SK-N-SH treated with all-trans-retinoic acid at 6 μM for 48 hours (cell line): ENCODE data around the gene MYCBPAP.

Experiments used
- ATAC-seq: fragments of 200-7000 bp; cut with Tn5 transposase; 3 replicates; pipeline ENCODE4 v1.9.1; 2020; ENCODE audit warnings: mild to moderate bottlenecking, moderate library complexity
- BACH2 ChIP-seq: fragments of 250-450 bp; sonication (Bioruptor Pico); IDR thresholded peaks from 2 replicates; pipeline ENCODE4 v1.9.0; 2021; ENCODE audit warnings: mild to moderate bottlenecking, borderline replicate concordance
- CSDC2 ChIP-seq: fragments of 250-450 bp; sonication (Bioruptor Pico); IDR thresholded peaks from 2 replicates; pipeline ENCODE4 v1.5.0; 2020; ENCODE audit warnings: mild to moderate bottlenecking, moderate library complexity
- ESRRG ChIP-seq: fragments of 250-450 bp; sonication (Bioruptor Pico); IDR thresholded peaks from 2 replicates; pipeline ENCODE4 v1.6.1; 2021; ENCODE audit warnings: mild to moderate bottlenecking
- GLIS3 ChIP-seq: fragments of 250-450 bp; sonication (Bioruptor Pico); IDR thresholded peaks from 2 replicates; pipeline ENCODE4 v1.5.0; 2020; ENCODE audit warnings: mild to moderate bottlenecking, moderate library complexity
- ISL1 ChIP-seq: fragments of 250-450 bp; sonication (Bioruptor Pico); IDR thresholded peaks from 2 replicates; pipeline ENCODE4 v2.1.2; 2022; ENCODE audit warnings: mild to moderate bottlenecking, moderate library complexity
- PPARA ChIP-seq: fragments of 250-450 bp; sonication (Bioruptor Pico); IDR thresholded peaks from 2 replicates; pipeline ENCODE4 v1.5.0; 2020; ENCODE audit warnings: mild to moderate bottlenecking, borderline replicate concordance
- RARB ChIP-seq: fragments of 250-450 bp; sonication (Bioruptor Pico); IDR thresholded peaks from 2 replicates; pipeline ENCODE4 v1.8.0; 2021; ENCODE audit warnings: mild to moderate bottlenecking, moderate library complexity
- SNAI2 ChIP-seq: fragments of 250-450 bp; sonication (Bioruptor Pico); IDR thresholded peaks from 2 replicates; pipeline ENCODE4 v1.5.0; 2020; ENCODE audit warnings: mild to moderate bottlenecking, moderate library complexity
- TCF4 ChIP-seq: fragments of 250-450 bp; sonication (Bioruptor Pico); IDR thresholded peaks from 2 replicates; pipeline ENCODE4 v1.8.0; 2021; ENCODE audit warnings: mild to moderate bottlenecking, moderate library complexity, borderline replicate concordance
- TOX ChIP-seq: fragments of 250-450 bp; sonication (Bioruptor Pico); IDR thresholded peaks from 2 replicates; pipeline ENCODE4 v1.8.0; 2021; ENCODE audit warnings: mild to moderate bottlenecking, moderate library complexity, borderline replicate concordance
- ZC3H10 ChIP-seq: fragments of 250-450 bp; sonication (Bioruptor Pico); IDR thresholded peaks from 2 replicates; pipeline ENCODE4 v1.5.1; 2021; ENCODE audit warnings: mild to moderate bottlenecking, moderate library complexity
- ZFP3 ChIP-seq: fragments of 250-450 bp; sonication (Bioruptor Pico); IDR thresholded peaks from 2 replicates; pipeline ENCODE4 v1.5.0; 2020; ENCODE audit warnings: mild to moderate bottlenecking, moderate library complexity
- ZNF565 ChIP-seq: fragments of 450-650 bp; formaldehyde crosslinking; conservative IDR thresholded peaks from 2 replicates; pipeline ENCODE4 v1.5.0; 2020; ENCODE audit warnings: low read depth, mild to moderate bottlenecking, moderate library complexity
- ZNF70 ChIP-seq: fragments of 450-650 bp; formaldehyde crosslinking; IDR thresholded peaks from 2 replicates; pipeline ENCODE4 v1.5.0; 2020; ENCODE audit warnings: mild to moderate bottlenecking, moderate library complexity
- ZNF8 ChIP-seq: fragments of 450-650 bp; formaldehyde crosslinking; IDR thresholded peaks from 2 replicates; pipeline ENCODE4 v1.5.0; 2020; ENCODE audit warnings: mild to moderate bottlenecking, moderate library complexity
- TF ChIP-seq, protein P1 (sequence below): fragments of 250-450 bp; sonication (Bioruptor Pico); IDR thresholded peaks from 2 replicates; pipeline ENCODE4 v1.8.0; 2020; ENCODE audit warnings: mild to moderate bottlenecking, moderate library complexity, borderline replicate concordance
- TF ChIP-seq, protein P2 (sequence below): fragments of 250-450 bp; sonication (Bioruptor Pico); IDR thresholded peaks from 2 replicates; pipeline ENCODE4 v1.5.1; 2021; ENCODE audit warnings: mild to moderate bottlenecking, moderate library complexity
- TF ChIP-seq, protein P3 (sequence below): fragments of 250-450 bp; sonication (Bioruptor Pico); IDR thresholded peaks from 2 replicates; pipeline ENCODE4 v1.5.0; 2020; ENCODE audit warnings: mild to moderate bottlenecking, moderate library complexity
- TF ChIP-seq, protein P4 (sequence below): fragments of 250-450 bp; sonication (Bioruptor Pico); IDR thresholded peaks from 2 replicates; pipeline ENCODE4 v1.8.0; 2021; ENCODE audit warnings: low read depth, mild to moderate bottlenecking, moderate library complexity, borderline replicate concordance
- TF ChIP-seq, protein P5 (sequence below): fragments of 250-450 bp; sonication (Bioruptor Pico); IDR thresholded peaks from 2 replicates; pipeline ENCODE4 v1.5.1; 2020; ENCODE audit warnings: low read depth, mild to moderate bottlenecking, moderate library complexity

Gene MYCBPAP

DNA sequence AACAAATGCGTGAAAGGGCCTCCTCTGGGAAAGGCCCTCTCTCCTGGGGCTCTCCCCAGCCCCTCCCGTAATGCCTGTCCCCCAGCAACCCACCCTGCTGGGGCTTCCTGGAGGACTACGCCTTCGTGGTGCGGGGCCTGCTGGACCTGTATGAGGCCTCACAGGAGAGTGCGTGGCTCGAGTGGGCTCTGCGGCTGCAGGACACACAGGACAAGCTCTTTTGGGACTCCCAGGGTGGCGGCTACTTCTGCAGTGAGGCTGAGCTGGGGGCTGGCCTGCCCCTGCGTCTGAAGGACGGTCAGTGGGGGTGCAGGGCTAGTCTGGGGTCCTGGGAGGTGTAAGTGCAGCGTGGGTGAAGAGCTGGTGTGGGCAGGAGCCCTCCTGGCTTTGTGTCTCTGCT lies 43.6 kb downstream of the MYCBPAP start:
- TF ChIP-seq RARB (CRISPR knock-in tag): no peak
- no peak for TF ChIP-seq ESRRG
- TF ChIP-seq ZNF565: no peak
- TF ChIP-seq, protein P1, sequence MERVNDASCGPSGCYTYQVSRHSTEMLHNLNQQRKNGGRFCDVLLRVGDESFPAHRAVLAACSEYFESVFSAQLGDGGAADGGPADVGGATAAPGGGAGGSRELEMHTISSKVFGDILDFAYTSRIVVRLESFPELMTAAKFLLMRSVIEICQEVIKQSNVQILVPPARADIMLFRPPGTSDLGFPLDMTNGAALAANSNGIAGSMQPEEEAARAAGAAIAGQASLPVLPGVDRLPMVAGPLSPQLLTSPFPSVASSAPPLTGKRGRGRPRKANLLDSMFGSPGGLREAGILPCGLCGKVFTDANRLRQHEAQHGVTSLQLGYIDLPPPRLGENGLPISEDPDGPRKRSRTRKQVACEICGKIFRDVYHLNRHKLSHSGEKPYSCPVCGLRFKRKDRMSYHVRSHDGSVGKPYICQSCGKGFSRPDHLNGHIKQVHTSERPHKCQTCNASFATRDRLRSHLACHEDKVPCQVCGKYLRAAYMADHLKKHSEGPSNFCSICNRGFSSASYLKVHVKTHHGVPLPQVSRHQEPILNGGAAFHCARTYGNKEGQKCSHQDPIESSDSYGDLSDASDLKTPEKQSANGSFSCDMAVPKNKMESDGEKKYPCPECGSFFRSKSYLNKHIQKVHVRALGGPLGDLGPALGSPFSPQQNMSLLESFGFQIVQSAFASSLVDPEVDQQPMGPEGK (CRISPR knock-in tag): no peak
- no peak for TF ChIP-seq BACH2
- TF ChIP-seq SNAI2 (CRISPR knock-in tag): no peak
- no peak for TF ChIP-seq ZFP3 (CRISPR knock-in tag)
- no peak for TF ChIP-seq PPARA (CRISPR knock-in tag)
- no peak for TF ChIP-seq CSDC2 (CRISPR knock-in tag)
- no peak for TF ChIP-seq ISL1 (CRISPR knock-in tag)
- TF ChIP-seq, protein P2, sequence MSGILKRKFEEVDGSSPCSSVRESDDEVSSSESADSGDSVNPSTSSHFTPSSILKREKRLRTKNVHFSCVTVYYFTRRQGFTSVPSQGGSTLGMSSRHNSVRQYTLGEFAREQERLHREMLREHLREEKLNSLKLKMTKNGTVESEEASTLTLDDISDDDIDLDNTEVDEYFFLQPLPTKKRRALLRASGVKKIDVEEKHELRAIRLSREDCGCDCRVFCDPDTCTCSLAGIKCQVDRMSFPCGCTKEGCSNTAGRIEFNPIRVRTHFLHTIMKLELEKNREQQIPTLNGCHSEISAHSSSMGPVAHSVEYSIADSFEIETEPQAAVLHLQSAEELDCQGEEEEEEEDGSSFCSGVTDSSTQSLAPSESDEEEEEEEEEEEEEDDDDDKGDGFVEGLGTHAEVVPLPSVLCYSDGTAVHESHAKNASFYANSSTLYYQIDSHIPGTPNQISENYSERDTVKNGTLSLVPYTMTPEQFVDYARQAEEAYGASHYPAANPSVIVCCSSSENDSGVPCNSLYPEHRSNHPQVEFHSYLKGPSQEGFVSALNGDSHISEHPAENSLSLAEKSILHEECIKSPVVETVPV (CRISPR knock-in tag): no peak
- TF ChIP-seq, protein P3, sequence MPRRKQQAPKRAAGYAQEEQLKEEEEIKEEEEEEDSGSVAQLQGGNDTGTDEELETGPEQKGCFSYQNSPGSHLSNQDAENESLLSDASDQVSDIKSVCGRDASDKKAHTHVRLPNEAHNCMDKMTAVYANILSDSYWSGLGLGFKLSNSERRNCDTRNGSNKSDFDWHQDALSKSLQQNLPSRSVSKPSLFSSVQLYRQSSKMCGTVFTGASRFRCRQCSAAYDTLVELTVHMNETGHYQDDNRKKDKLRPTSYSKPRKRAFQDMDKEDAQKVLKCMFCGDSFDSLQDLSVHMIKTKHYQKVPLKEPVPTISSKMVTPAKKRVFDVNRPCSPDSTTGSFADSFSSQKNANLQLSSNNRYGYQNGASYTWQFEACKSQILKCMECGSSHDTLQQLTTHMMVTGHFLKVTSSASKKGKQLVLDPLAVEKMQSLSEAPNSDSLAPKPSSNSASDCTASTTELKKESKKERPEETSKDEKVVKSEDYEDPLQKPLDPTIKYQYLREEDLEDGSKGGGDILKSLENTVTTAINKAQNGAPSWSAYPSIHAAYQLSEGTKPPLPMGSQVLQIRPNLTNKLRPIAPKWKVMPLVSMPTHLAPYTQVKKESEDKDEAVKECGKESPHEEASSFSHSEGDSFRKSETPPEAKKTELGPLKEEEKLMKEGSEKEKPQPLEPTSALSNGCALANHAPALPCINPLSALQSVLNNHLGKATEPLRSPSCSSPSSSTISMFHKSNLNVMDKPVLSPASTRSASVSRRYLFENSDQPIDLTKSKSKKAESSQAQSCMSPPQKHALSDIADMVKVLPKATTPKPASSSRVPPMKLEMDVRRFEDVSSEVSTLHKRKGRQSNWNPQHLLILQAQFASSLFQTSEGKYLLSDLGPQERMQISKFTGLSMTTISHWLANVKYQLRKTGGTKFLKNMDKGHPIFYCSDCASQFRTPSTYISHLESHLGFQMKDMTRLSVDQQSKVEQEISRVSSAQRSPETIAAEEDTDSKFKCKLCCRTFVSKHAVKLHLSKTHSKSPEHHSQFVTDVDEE (CRISPR knock-in tag): no peak
- TF ChIP-seq ZNF70: no peak
- TF ChIP-seq, protein P4, sequence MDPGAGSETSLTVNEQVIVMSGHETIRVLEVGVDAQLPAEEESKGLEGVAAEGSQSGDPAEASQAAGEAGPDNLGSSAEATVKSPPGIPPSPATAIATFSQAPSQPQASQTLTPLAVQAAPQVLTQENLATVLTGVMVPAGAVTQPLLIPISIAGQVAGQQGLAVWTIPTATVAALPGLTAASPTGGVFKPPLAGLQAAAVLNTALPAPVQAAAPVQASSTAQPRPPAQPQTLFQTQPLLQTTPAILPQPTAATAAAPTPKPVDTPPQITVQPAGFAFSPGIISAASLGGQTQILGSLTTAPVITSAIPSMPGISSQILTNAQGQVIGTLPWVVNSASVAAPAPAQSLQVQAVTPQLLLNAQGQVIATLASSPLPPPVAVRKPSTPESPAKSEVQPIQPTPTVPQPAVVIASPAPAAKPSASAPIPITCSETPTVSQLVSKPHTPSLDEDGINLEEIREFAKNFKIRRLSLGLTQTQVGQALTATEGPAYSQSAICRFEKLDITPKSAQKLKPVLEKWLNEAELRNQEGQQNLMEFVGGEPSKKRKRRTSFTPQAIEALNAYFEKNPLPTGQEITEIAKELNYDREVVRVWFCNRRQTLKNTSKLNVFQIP: no peak
- no peak for TF ChIP-seq TCF4 (CRISPR knock-in tag)
- no peak for TF ChIP-seq ZNF8 (CRISPR knock-in tag)
- TF ChIP-seq, all 23 proteins: peak for 0

GRCh38 chr17:50554201-50554600 lies 46.0 kb downstream of the MYCBPAP start:
- no peak for ATAC-seq
- TF ChIP-seq, protein P4: no peak
- TF ChIP-seq GLIS3 (CRISPR knock-in tag) (no peak), PPARA (CRISPR knock-in tag) (no peak), TCF4 (CRISPR knock-in tag) (no peak), TOX (CRISPR knock-in tag) (no peak), ZFP3 (CRISPR knock-in tag) (no peak), ISL1 (CRISPR knock-in tag) (no peak), CSDC2 (CRISPR knock-in tag) (no peak), SNAI2 (CRISPR knock-in tag) (no peak), ZNF70 (no peak), ZC3H10 (CRISPR knock-in tag) (no peak)
- TF ChIP-seq, protein P3 (CRISPR knock-in tag): no peak
- TF ChIP-seq, protein P5, sequence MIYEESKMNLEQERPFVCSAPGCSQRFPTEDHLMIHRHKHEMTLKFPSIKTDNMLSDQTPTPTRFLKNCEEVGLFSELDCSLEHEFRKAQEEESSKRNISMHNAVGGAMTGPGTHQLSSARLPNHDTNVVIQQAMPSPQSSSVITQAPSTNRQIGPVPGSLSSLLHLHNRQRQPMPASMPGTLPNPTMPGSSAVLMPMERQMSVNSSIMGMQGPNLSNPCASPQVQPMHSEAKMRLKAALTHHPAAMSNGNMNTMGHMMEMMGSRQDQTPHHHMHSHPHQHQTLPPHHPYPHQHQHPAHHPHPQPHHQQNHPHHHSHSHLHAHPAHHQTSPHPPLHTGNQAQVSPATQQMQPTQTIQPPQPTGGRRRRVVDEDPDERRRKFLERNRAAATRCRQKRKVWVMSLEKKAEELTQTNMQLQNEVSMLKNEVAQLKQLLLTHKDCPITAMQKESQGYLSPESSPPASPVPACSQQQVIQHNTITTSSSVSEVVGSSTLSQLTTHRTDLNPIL (CRISPR knock-in tag): no peak

More for the DNA sequence above, 43.6 kb downstream of the MYCBPAP start:
- ATAC-seq: no peak
